Measurements from ENCODE around the gene NAAA. TPM values are rescaled to one million over a fixed set of nuclear protein-coding genes. Genes with fewer than 3 reads are reported as not detected.
A peak's percentile ranks its signal among the peaks of the same experiment; 100 is the strongest.

Gene NAAA
- total and polyA plus RNA-seq, 9 of the 15 experiments (the other 6 are each of a cell fraction or from before 2014, with no cell fraction given), result 1.3 to 7.9 (median 5.9) TPM

GRCh38 chr4:75940692-75941253 is at the start of gene NAAA (continued):
- no peak for TF ChIP-seq RAD21 (CRISPR knock-in tag; conservative IDR thresholded peaks at IDR 0.05 in 1 of 2, IDR thresholded peaks at IDR 0.05 in 1 of 2)
- no peak for TF ChIP-seq PHB (CRISPR knock-in tag; IDR thresholded peaks at IDR 0.05)
- no peak; the same call in 1 of the 2 replicates for TF ChIP-seq CREM (IDR thresholded peaks at IDR 0.05; ENCODE audit: low read depth)
- no peak for TF ChIP-seq ZC3H8 (IDR thresholded peaks at IDR 0.05)
- TF ChIP-seq FOXP4 (CRISPR knock-in tag; IDR thresholded peaks at IDR 0.05; ENCODE audit: borderline replicate concordance), result 0 out of 2 replicates have a peak, but pooled peaks have one; percentile 24
- no peak for TF ChIP-seq ZNF217 (CRISPR knock-in tag; IDR thresholded peaks at IDR 0.05)
- TF ChIP-seq SUPT5H (IDR thresholded peaks at IDR 0.05), result no peak
- no peak for TF ChIP-seq ZBTB49 (CRISPR knock-in tag; IDR thresholded peaks at IDR 0.05; ENCODE audit: borderline replicate concordance)
- no peak for TF ChIP-seq THRAP3 (IDR thresholded peaks at IDR 0.05; ENCODE audit: borderline replicate concordance)
- TF ChIP-seq GTF3C2 (IDR thresholded peaks at IDR 0.05; ENCODE audit: borderline replicate concordance, extremely low read depth, insufficient read length), result no peak
- TF ChIP-seq, protein P1, sequence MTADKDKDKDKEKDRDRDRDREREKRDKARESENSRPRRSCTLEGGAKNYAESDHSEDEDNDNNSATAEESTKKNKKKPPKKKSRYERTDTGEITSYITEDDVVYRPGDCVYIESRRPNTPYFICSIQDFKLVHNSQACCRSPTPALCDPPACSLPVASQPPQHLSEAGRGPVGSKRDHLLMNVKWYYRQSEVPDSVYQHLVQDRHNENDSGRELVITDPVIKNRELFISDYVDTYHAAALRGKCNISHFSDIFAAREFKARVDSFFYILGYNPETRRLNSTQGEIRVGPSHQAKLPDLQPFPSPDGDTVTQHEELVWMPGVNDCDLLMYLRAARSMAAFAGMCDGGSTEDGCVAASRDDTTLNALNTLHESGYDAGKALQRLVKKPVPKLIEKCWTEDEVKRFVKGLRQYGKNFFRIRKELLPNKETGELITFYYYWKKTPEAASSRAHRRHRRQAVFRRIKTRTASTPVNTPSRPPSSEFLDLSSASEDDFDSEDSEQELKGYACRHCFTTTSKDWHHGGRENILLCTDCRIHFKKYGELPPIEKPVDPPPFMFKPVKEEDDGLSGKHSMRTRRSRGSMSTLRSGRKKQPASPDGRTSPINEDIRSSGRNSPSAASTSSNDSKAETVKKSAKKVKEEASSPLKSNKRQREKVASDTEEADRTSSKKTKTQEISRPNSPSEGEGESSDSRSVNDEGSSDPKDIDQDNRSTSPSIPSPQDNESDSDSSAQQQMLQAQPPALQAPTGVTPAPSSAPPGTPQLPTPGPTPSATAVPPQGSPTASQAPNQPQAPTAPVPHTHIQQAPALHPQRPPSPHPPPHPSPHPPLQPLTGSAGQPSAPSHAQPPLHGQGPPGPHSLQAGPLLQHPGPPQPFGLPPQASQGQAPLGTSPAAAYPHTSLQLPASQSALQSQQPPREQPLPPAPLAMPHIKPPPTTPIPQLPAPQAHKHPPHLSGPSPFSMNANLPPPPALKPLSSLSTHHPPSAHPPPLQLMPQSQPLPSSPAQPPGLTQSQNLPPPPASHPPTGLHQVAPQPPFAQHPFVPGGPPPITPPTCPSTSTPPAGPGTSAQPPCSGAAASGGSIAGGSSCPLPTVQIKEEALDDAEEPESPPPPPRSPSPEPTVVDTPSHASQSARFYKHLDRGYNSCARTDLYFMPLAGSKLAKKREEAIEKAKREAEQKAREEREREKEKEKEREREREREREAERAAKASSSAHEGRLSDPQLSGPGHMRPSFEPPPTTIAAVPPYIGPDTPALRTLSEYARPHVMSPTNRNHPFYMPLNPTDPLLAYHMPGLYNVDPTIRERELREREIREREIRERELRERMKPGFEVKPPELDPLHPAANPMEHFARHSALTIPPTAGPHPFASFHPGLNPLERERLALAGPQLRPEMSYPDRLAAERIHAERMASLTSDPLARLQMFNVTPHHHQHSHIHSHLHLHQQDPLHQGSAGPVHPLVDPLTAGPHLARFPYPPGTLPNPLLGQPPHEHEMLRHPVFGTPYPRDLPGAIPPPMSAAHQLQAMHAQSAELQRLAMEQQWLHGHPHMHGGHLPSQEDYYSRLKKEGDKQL (CRISPR knock-in tag; IDR thresholded peaks at IDR 0.05; ENCODE audit: borderline replicate concordance), result no peak
- TF ChIP-seq TEAD1 (CRISPR knock-in tag; IDR thresholded peaks at IDR 0.05), result peak in 1 of 2 experiments; percentile 9; a peak in 1 of 4 replicates
- TF ChIP-seq CHD1 (IDR thresholded peaks at IDR 0.05; ENCODE audit: low read length), result peak; percentile 89
- no peak for TF ChIP-seq NEUROD1 (IDR thresholded peaks at IDR 0.05; ENCODE audit: borderline replicate concordance, low read depth, low read length, partially characterized antibody)

Data from K562 (cell line).